ENCODE measurements around the gene RNU5B-1. TPM values are rescaled to one million over a fixed set of nuclear protein-coding genes. Genes with fewer than 3 reads are reported as not detected.

RNU5B-1 gene
- total RNA-seq (not detected), polyA plus RNA-seq (ENCODE audit: insufficient read depth, low read depth, low replicate concordance) (not detected)
- long read RNA-seq, donor 1, partial matches to known transcripts, result 0 of 1 reads
- long read RNA-seq, donor 1, other reads (novel, unspliced or antisense), result 0 of 1 reads
- long read RNA-seq, donor 2, result 0 reads

DNA sequence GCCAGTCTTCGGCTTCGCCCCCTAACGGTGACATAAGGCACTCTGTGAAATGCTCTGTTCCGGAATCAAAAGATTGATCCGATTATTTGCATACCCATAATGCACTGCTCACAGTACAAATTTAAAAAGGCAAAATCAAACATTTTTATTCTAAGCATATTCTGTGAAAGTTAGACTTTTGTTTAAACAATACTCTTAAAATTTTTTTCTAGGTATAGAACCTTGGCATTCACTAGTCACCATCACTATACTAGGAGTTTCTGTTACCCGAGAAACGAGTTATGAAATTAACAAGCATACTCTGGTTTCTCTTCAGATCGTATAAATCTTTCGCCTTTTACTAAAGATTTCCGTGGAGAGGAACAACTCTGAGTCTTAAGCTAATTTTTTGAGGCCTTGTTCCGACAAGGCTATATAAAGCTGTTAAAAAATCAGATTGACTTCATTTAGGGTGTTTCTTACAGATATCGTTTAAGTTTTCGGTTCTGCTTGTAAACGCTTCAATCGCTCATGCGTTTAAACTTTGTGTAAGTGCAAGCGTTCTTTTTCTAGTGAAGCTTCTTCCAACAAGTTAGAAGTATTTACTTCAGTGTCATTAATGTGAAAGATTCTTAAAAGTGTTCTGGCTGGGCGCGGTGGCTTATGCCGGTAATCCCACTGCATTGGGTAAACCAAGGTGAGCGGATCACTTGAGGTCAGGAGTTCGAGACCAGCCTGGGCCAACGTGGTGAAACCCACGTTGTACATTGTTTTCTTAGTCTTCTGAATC is at the start of gene RNU5B-1:
TSS of gene RNU5B-1 (plus strand) at position 297 of the 769 bp plus-strand sequence.
- no peaks in the 10 kb centered on the region for H3K9me3 ChIP-seq
- H3K4me3 ChIP-seq, result peak within 1 kb of the TSS; percentile 60 to 67
- peak within 1 kb of the TSS; percentile 84 for H3K27ac ChIP-seq
- intact Hi-C loops (cut with DNase I; ENCODE audit: low total_unique reads), result no loop called here
- peaks cover 16% of the 10 kb centered on the region for H3K4me1 ChIP-seq
- no peaks in the 10 kb centered on the region for H3K27me3 ChIP-seq
- H3K36me3 ChIP-seq (ENCODE audit: low read depth, missing control alignments), result no peaks in the 10 kb centered on the region
- TF ChIP-seq, protein P1, sequence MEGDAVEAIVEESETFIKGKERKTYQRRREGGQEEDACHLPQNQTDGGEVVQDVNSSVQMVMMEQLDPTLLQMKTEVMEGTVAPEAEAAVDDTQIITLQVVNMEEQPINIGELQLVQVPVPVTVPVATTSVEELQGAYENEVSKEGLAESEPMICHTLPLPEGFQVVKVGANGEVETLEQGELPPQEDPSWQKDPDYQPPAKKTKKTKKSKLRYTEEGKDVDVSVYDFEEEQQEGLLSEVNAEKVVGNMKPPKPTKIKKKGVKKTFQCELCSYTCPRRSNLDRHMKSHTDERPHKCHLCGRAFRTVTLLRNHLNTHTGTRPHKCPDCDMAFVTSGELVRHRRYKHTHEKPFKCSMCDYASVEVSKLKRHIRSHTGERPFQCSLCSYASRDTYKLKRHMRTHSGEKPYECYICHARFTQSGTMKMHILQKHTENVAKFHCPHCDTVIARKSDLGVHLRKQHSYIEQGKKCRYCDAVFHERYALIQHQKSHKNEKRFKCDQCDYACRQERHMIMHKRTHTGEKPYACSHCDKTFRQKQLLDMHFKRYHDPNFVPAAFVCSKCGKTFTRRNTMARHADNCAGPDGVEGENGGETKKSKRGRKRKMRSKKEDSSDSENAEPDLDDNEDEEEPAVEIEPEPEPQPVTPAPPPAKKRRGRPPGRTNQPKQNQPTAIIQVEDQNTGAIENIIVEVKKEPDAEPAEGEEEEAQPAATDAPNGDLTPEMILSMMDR (IDR thresholded peaks at IDR 0.05), result peak; percentile 75 to 89 (median 86)
- peak; percentile 69 for TF ChIP-seq POLR2A (IDR thresholded peaks at IDR 0.05)
- DNase-seq, result peak; percentile 85
- 1% methylated on average over 24 of the region's 24 CpGs for WGBS, 2 donors

DNA sequence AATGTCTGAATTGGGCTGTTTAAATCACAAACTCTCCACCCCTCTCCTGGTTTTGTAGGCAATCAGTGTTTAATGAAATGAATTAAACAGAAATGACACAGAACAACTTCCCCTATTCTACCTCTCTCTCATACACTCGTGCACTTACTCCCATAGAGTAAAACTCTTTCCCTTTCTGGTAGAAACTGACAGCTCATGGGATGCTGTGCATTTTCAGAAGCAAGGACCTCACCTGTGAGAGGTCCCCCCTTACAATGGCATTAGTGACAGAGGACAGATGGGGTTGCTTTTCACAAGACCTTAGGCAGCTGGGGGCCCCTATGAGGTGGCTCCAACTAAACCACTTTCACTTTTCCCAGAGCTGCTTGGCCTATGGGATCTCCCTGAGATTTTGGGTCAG is 49.7 kb upstream of the RNU5B-1 start:
- WGBS, 2 donors, result 73 to 76% methylated on average over 1 of the region's 1 CpG
- TF ChIP-seq, protein P1 (IDR thresholded peaks at IDR 0.05), result no peak
- no peak for TF ChIP-seq POLR2A (IDR thresholded peaks at IDR 0.05)
- no peaks in the 10 kb centered on the region for H3K9me3 ChIP-seq
- no peak overlapping the region for H3K4me3 ChIP-seq
- no peaks in the 10 kb centered on the region for H3K36me3 ChIP-seq (ENCODE audit: low read depth, missing control alignments)
- intact Hi-C loops (cut with DNase I; ENCODE audit: low total_unique reads), result loop anchor here (10.0 kb wide), 1 partner anchor 50 kb away; no protein-coding TSS in a partner anchor
- DNase-seq, result no peak
- peaks cover under 1% of the 10 kb centered on the region for H3K4me1 ChIP-seq
- no peaks in the 10 kb centered on the region for H3K27me3 ChIP-seq
- H3K27ac ChIP-seq, result no peak overlapping the region

- TF ChIP-seq, protein P1 (IDR thresholded peaks at IDR 0.05), result no peak
- no peak for TF ChIP-seq POLR2A (IDR thresholded peaks at IDR 0.05)
- no peaks in the 10 kb centered on the region for H3K4me1 ChIP-seq
- DNase-seq, result no peak
- no peaks in the 10 kb centered on the region for H3K9me3 ChIP-seq
- no peaks in the 10 kb centered on the region for H3K36me3 ChIP-seq (ENCODE audit: low read depth, missing control alignments)
- intact Hi-C loops (cut with DNase I; ENCODE audit: low total_unique reads), result loop anchor here (10.0 kb wide), 1 partner anchor 51 kb away; no protein-coding TSS in a partner anchor
- no peak overlapping the region for H3K27ac ChIP-seq
- 89 to 93% methylated on average over 7 of the region's 7 CpGs for WGBS, 2 donors
- H3K4me3 ChIP-seq, result no peak overlapping the region
- no peaks in the 10 kb centered on the region for H3K27me3 ChIP-seq
Measured at GRCh38 chr15:65255486-65256140, 48.9 kb upstream of the RNU5B-1 start.

DNA sequence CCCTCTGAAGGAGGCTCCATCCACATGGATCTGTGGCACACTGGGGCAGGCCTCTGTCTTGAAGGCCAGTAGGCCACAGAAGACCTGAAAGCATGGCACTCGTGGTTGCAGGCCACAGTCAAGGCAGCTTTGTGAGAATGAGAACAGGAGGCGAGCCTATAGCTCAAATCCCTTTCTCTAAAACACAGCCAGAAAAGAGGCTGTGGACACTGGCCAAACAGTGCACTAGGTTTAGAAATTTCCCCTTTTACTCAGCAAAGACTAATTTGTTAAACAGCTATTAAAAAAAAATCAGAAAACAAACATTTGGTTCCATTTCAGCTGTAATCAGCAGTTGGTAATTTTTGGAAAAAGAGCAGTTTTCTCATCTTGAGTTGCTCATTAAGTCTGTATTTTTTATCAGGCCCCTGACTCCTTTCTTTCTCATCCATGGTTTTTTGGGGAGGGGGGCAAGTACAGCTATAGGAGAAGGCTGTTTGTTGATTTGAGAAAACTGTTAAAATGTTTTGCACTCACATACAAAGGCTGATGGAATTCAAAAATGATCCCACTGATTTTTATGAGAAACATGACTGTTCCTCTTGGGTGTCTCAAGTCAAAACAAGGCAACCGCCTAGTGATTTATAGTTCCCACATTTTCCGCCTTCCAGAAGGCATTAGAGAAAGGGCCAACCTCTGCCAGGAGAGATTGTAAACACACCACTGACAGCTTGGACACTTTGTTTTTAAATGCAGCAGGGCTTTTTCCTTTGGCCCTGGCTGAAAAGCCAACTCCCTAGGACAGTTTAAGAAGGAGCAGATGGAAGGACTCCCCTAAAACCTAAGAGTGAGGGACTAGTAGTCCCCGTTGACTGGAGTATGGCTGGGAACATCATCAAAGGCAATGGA is 45.9 kb upstream of the RNU5B-1 start:
- Histone ChIP-seq H3K9me3 (no peaks in the 10 kb centered on the region), H3K4me3 (no peak overlapping the region), H3K27ac (peak overlapping the region in 1 of 2 donors; percentile 55), H3K4me1 (no peaks in the 10 kb centered on the region), H3K27me3 (no peaks in the 10 kb centered on the region), H3K36me3 (ENCODE audit: low read depth, missing control alignments) (no peaks in the 10 kb centered on the region)
- peak; percentile 45 for DNase-seq
- intact Hi-C loops (cut with DNase I; ENCODE audit: low total_unique reads), result loop anchor here (10.0 kb wide), 1 partner anchor 54 kb away; no protein-coding TSS in a partner anchor
- 67 to 68% methylated on average over 5 of the region's 5 CpGs for WGBS, 2 donors
- TF ChIP-seq, protein P1 (IDR thresholded peaks at IDR 0.05), result no peak
- TF ChIP-seq POLR2A (IDR thresholded peaks at IDR 0.05), result no peak

Data from testis (tissue), 5 donors.